ENCODE results near the gene MAGIX.

- TF ChIP-seq CTCF (IDR thresholded peaks at IDR 0.05): no peak
- TF ChIP-seq POLR2A (IDR thresholded peaks at IDR 0.05): no peak
Observed at GRCh38 chrX:49178537-49178936, 16.0 kb downstream of the MAGIX start.

Data from tibial nerve (tissue), 3 donors.